ENCODE data around the gene STKLD1.

DNA sequence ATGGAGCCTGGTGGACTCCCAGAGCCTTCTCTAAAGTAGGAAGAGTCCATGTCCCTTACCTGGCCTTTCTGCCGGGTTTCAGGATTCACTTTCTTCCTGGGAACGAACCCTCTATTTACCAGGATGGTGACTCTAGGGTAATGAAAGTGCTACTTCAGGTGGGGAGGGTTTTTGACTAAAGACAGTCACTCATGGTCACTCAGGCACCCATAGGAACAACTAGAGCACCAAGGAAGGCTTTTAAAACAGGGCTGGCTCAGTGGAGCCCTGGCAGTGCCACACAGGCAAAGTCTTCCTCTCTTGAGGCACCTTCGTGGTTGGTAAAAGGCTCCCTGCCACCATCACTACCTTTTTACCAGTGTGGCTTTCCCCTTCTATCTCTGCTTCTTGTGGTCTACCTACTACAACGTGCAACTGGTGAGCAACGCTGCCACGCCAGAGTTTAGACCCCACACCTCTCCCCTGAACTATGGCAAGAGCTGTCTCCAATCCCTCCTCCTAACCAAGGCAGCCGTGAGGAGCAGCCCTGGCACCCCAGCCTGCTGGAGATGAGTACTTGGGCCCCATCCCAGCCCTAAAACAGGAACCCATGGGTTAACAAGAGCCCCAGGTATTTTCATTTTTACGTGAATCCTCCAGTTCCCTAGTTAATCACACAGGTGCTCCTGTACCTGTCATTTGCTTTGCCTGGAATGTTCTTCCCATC, 23.4 kb upstream of the STKLD1 start:
- no peak for TF ChIP-seq EZH2phosphoT487 (IDR thresholded peaks at IDR 0.05; ENCODE audit: borderline replicate concordance)
- TF ChIP-seq, protein P1, sequence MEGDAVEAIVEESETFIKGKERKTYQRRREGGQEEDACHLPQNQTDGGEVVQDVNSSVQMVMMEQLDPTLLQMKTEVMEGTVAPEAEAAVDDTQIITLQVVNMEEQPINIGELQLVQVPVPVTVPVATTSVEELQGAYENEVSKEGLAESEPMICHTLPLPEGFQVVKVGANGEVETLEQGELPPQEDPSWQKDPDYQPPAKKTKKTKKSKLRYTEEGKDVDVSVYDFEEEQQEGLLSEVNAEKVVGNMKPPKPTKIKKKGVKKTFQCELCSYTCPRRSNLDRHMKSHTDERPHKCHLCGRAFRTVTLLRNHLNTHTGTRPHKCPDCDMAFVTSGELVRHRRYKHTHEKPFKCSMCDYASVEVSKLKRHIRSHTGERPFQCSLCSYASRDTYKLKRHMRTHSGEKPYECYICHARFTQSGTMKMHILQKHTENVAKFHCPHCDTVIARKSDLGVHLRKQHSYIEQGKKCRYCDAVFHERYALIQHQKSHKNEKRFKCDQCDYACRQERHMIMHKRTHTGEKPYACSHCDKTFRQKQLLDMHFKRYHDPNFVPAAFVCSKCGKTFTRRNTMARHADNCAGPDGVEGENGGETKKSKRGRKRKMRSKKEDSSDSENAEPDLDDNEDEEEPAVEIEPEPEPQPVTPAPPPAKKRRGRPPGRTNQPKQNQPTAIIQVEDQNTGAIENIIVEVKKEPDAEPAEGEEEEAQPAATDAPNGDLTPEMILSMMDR (conservative IDR thresholded peaks at IDR 0.05; ENCODE audit: low read length): no peak

Measured in Loucy (cell line).